ENCODE measurements around the gene DMAP1.

DMAP1 gene

GRCh38 chr1:44251989-44252671 is 38.9 kb downstream of the DMAP1 start:
- in situ Hi-C loops (cut with HindIII; ENCODE audit: low sequenced_read_pairs): no loop called here

DNA sequence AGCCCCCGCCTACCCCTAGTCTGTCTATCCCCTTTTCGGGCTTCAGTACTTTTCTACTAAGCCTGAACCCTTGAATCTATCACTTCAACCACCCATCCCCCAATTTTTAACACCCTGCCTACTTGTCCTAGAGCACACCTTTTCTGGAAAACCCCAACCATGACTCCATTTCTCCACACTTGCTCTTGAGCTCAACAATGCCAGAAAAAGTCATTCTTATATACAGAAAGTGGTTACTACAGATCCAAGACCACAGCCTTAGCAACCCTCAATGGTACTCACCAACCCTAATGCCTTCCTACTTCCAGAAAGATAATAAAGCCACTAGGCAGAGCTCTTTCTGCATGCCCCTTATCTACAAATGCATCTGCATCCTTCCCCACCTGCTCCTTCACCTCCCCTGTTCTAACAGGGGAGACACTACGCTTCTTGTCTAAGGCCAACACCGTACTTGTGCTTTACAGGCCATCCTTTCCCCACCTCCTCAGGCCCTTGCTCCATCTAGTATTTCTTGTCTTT is 41.2 kb downstream of the DMAP1 start:
- in situ Hi-C loops (cut with HindIII; ENCODE audit: low sequenced_read_pairs): no loop called here

DNA sequence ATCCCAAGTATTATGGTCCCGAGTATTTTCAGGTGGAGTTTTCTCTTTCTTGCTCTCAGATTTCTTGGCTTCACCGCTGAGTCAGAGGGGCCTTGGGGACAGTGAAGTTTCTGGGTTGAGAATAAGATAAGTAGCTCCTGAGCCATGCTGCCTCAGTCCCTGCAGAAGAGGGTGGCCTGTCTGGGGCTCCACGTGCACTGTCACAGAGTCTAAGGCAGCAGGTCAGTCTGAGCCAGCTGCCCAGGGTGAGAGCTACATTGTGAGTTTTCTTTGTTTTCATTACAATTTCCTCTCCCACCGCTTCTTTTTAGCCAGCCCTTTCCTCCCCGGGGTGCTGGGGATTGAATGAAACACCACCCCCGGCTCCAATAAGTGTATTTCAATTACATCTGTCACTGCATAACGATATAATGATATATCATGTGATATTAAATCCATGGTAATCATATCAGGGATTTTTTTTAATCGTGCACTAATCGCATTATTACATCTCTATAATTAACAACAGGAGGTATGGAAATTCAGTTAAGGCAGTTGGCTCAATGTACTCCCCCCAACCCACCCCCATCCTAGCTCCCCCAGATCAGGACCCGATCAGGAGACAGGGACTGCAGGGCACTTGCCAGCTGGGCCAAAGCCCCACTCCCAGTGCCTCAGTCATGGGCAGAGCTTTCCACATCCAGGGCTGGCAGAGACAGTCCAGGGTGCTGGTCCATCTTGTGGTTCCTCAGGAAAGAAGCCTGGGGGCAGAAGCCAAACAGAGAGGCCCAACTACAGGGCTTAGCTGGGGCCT is 43.7 kb downstream of the DMAP1 start:
- in situ Hi-C loops (cut with HindIII; ENCODE audit: low sequenced_read_pairs): no loop called here

DNA sequence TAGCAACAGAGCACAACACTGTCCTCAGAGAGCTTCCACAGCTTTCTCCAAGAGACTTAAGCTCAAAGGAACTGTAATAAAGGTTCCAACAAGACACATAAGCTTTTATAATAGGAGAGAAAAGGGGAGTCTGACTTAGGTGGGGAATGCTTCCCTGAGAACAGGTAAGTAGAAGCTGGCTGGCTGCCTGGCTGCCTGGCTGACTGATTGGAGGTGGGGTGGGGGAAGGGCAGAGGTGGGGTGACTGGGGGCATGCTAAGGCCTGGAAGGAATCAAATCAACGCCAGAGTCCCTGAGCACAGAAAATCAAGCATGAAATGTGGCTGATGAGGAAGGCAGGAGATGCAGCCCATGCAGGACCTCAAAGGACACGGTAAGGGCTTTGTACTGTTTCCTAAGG is 45.8 kb downstream of the DMAP1 start:
- in situ Hi-C loops (cut with HindIII; ENCODE audit: low sequenced_read_pairs): no loop called here

DNA sequence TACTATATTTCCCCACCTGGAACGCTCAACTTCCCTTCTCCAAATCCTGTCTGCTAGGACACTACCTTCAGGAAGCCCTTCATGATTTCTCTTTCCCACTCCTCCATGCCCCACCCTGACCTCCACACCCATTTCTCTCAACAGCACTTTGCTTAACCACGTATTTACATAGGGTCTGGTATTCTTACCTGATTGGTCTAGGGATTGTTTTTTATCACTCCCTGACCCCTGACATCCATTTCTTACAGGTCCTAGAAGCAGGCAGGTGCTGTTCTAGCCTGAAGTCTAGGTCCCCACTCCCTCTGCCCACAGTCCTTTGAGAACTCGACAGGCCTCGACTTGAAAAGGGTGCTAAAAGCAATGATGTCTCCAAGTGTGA is 47.5 kb downstream of the DMAP1 start:
- in situ Hi-C loops (cut with HindIII; ENCODE audit: low sequenced_read_pairs): no loop called here

- in situ Hi-C loops (cut with HindIII; ENCODE audit: low sequenced_read_pairs): no loop called here
Observed at GRCh38 chr1:44261171-44261817, 48.0 kb downstream of the DMAP1 start.

DNA sequence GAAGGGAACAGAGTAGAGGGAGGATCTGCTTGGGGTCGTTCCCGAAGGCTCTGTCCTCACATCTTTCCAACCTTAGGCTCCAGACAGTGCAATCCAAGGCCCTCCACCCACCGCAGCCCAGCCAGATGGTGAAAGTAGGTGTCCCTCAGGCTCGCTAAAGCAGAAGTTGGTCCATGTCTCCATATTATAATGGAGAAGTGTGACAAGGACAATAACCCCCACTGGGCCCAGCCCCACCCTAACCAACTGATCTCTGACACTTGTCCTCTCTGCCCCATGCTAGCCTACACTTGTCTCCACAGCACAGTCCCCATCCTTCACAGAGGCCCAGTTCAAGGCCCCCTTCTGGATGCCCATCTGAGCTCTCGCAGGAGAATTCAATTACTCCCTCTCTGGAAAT is 48.7 kb downstream of the DMAP1 start:
- in situ Hi-C loops (cut with HindIII; ENCODE audit: low sequenced_read_pairs): no loop called here

GRCh38 chr1:44262414-44262813 is 49.1 kb downstream of the DMAP1 start:
- in situ Hi-C loops (cut with HindIII; ENCODE audit: low sequenced_read_pairs): no loop called here

- in situ Hi-C loops (cut with HindIII; ENCODE audit: low sequenced_read_pairs): no loop called here
Observed at GRCh38 chr1:44262816-44263567, 49.7 kb downstream of the DMAP1 start.

GRCh38 chr1:44263568-44264450 is 50.5 kb downstream of the DMAP1 start:
- in situ Hi-C loops (cut with HindIII; ENCODE audit: low sequenced_read_pairs): no loop called here

- in situ Hi-C loops (cut with HindIII; ENCODE audit: low sequenced_read_pairs): no loop called here
Observed at GRCh38 chr1:44264451-44264771, 51.1 kb downstream of the DMAP1 start.

DNA sequence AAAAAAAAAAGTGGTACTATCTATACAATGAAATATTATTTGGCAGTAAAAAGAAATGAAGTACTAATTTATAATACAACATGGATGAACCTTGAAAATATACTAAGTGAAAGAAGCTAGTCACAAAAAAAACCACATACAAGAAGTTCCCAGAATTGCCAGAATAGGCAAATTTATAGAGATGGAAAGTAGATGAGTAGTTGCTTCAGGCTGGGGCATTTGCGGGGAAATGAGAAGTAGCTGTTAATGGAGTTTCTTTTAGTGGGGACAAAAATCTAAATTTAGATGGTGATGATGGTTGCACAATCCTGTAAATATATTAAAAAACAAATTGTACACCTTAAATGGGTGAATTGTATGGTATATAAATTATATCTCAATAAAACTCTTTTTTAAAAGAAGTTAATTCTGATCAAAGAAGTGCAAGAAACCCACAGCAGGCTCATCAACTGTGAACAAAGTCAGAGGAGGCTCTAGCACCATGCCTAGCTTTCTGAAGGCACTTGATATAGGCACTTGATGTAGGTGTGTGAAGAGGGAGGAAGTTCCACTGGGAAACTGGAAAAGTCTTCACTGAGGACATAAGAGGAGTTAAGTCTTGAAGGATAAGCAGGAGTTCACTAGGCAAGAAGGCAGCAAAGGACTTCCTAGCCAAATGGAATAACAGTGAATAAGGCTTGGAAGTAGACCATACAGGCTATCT is 52.5 kb downstream of the DMAP1 start:
- in situ Hi-C loops (cut with HindIII; ENCODE audit: low sequenced_read_pairs): no loop called here

DNA sequence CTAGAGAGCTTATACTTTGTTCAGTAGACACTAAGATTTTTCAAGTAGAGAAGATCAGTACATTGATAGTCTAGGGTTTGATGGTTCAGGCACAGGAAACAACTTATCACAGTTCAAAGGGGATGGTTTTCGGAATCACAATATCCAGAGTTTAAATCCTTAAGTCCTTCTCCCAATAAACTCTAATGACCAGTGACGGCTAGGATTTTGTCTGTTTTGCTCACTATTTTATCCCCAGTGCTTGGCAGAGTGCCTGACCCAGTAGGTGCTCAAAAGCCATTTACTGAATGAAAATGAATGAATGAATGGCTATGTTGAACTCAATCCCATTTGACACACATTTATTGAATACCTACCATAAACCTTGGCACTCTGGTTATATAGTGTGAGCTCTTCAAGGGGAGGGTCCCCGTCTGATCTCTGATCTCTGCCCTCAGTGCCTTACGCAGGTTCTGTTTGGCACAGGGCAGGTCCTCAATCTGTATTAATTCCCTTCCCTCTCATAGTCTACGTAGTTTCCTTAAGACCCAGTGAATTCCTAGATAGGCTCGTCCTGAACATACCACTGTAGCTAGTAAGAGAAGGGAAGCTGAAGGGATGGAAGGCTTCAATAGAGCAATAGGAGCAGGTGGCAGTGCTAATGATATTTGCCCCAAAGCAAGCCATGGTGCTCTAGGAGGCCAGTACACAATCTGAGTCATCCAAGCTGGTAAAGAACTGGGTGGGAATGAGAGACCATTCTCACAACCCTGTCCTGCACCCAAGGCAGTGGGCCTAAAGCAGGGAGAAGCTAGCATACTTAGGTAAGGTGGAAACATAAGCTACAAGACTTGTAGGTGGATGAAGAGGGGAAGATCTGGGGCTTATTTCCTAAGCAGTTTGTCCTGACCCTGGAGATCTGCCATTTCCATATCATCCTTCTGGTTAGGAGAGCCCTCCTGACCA is 53.4 kb downstream of the DMAP1 start:
- in situ Hi-C loops (cut with HindIII; ENCODE audit: low sequenced_read_pairs): no loop called here

- in situ Hi-C loops (cut with HindIII; ENCODE audit: low sequenced_read_pairs): no loop called here
Observed at GRCh38 chr1:44267438-44267837, 54.2 kb downstream of the DMAP1 start.

DNA sequence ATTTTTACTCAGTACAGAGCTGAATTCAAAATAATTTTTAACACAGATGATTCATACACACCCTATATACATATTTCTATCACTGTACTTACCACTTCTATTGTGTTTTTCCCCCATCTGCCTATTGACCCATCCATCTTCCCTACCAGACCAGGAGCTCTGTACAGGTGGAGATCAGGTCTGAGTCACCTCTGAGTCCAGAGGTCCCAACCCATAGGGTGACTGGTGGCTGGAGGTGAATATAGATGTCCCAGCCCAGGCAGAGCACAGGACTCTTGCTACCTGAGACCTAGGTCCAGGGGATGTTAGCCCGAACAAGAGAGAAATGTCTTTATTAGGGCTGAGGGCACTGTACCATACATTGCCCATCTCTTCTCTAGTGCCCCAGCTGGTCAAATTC is 54.8 kb downstream of the DMAP1 start:
- in situ Hi-C loops (cut with HindIII; ENCODE audit: low sequenced_read_pairs): no loop called here
